ENCODE measurements around the gene RAP1GAP2. TPM values are rescaled to one million over a fixed set of nuclear protein-coding genes. Genes with fewer than 3 reads are reported as not detected.

Gene RAP1GAP2
- total RNA-seq, 6 donors from 2014 or later = 6.3 to 19.4 (median 13.6) TPM

DNA sequence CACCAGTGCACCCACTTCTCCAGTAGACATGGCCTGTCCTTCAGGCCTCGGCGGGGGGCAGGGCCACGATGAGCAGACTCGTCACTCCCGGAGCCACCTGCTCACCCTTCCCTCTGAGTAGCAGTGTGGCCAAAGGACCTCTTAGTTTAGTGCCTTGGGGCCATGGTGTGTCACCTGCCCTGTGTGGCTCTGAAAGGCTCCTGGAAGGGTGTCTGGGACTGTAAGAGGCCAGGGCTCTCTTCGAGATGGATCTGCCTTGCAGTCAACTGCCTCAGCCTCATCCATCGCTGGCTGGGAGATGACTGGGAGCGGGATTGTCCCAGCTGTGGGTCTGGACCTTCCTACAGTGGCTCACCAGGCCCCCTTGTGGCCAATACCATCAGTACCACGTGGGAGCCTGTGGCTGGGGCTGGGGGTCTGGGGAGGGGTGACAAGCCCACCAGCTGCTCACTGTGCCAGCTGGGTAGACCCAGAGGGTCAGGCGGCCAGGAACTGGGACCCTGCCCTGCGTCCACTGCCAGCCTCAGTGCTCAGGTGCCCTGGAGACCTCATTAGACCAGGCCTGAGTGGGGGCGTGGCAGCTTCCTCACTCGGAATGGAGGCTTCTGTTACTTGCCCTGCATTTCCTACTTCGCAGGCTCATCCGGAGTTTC, 133.8 kb downstream of the RAP1GAP2 start:
- Histone ChIP-seq H3K4me1 (peaks cover 0 to 7% (median 0%) of the 10 kb centered on the region in 4 donors), H3K27ac (no peak overlapping the region), H3K27me3 (no peaks in the 10 kb centered on the region), H3K36me3 (no peaks in the 10 kb centered on the region), H3K4me3 (no peak overlapping the region), H3K9me3 (no peaks in the 10 kb centered on the region)
- ATAC-seq (ENCODE audit: low FRiP score in 2 of 2) = peak; percentile 53 to 63
- TF ChIP-seq EP300 (IDR thresholded peaks at IDR 0.05) = no peak
- no peak for TF ChIP-seq POLR2AphosphoS5 (IDR thresholded peaks at IDR 0.05)
- no peak for TF ChIP-seq POLR2A (IDR thresholded peaks at IDR 0.05)
- TF ChIP-seq, protein P1, sequence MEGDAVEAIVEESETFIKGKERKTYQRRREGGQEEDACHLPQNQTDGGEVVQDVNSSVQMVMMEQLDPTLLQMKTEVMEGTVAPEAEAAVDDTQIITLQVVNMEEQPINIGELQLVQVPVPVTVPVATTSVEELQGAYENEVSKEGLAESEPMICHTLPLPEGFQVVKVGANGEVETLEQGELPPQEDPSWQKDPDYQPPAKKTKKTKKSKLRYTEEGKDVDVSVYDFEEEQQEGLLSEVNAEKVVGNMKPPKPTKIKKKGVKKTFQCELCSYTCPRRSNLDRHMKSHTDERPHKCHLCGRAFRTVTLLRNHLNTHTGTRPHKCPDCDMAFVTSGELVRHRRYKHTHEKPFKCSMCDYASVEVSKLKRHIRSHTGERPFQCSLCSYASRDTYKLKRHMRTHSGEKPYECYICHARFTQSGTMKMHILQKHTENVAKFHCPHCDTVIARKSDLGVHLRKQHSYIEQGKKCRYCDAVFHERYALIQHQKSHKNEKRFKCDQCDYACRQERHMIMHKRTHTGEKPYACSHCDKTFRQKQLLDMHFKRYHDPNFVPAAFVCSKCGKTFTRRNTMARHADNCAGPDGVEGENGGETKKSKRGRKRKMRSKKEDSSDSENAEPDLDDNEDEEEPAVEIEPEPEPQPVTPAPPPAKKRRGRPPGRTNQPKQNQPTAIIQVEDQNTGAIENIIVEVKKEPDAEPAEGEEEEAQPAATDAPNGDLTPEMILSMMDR (IDR thresholded peaks at IDR 0.05) = peak; percentile 23 to 60 (median 43)
- 56 to 61% methylated on average over 7 to 9 of the region's 15 CpGs for WGBS, 2 donors
- DNase-seq = peak in 1 of 2 donors; percentile 31

DNA sequence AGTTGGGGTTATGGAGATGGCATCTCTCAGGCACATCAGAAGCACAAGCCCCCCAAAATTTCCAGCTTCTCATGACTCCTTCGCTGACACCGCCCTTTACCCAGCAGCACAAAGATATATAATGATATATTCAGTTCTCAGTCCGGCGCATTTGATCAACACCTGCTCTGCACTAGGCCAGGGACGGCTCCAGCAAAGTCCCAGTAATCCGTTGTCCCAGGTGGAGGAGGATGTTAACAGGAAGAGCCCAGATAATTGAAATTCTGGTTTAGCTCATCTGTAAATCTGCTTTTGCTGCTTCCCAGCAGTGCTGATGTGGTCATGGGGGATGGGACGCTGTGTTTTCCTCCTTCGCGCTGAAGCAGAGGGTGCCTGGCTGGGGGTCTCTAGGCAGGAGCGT, 135.6 kb downstream of the RAP1GAP2 start:
- Histone ChIP-seq H3K36me3 (no peaks in the 10 kb centered on the region), H3K27me3 (no peaks in the 10 kb centered on the region), H3K4me3 (no peak overlapping the region), H3K9me3 (no peaks in the 10 kb centered on the region), H3K4me1 (peaks cover 0 to 7% (median 0%) of the 10 kb centered on the region in 4 donors), H3K27ac (no peak overlapping the region)
- ATAC-seq (ENCODE audit: low FRiP score in 2 of 2) (no peak), DNase-seq (no peak)
- WGBS, 2 donors = 85% methylated on average over 8 to 10 of the region's 10 CpGs
- TF ChIP-seq EP300 (IDR thresholded peaks at IDR 0.05) = no peak
- no peak for TF ChIP-seq POLR2A (IDR thresholded peaks at IDR 0.05)
- TF ChIP-seq, protein P1 (IDR thresholded peaks at IDR 0.05) = no peak
- no peak for TF ChIP-seq POLR2AphosphoS5 (IDR thresholded peaks at IDR 0.05)

GRCh38 chr17:2932946-2933345, 136.7 kb downstream of the RAP1GAP2 start:
- TF ChIP-seq POLR2A (IDR thresholded peaks at IDR 0.05) = no peak
- no peak for TF ChIP-seq EP300 (IDR thresholded peaks at IDR 0.05)
- no peak for TF ChIP-seq POLR2AphosphoS5 (IDR thresholded peaks at IDR 0.05)
- Histone ChIP-seq H3K36me3 (no peaks in the 10 kb centered on the region), H3K9me3 (no peaks in the 10 kb centered on the region), H3K27ac (no peak overlapping the region), H3K4me3 (no peak overlapping the region), H3K27me3 (no peaks in the 10 kb centered on the region), H3K4me1 (peaks cover 0 to 7% (median 0%) of the 10 kb centered on the region in 4 donors)
- no peak for DNase-seq
- ATAC-seq (ENCODE audit: low FRiP score in 2 of 2) = no peak
- whole genome bisulfite sequencing, 2 donors = 55 to 64% methylated on average over 12 of the region's 12 CpGs

DNA sequence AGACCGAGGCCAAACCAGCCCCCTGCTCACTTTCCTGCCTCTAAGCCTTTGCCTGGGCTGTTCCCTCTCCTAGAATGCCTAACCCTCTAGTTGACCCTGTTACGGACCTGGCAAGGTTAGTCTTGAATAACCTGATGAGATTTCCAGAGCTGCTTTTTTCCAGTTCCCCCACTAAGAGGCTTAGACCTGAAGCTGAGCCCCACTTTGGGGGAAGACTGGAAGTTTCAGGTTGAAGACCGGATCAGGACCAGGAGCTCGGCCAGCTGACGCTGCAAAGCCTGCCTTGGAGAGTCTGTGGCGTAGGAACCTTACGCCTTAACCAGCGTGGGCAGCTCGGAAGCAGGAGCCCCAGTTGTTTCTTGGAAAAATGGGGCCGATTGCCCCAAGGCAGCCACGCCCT, 137.4 kb downstream of the RAP1GAP2 start:
- Histone ChIP-seq H3K4me1 (peaks cover 0 to 7% (median 0%) of the 10 kb centered on the region in 4 donors), H3K4me3 (no peak overlapping the region), H3K9me3 (no peaks in the 10 kb centered on the region), H3K27ac (no peak overlapping the region), H3K36me3 (no peaks in the 10 kb centered on the region), H3K27me3 (no peaks in the 10 kb centered on the region)
- TF ChIP-seq, protein P1 (IDR thresholded peaks at IDR 0.05) = no peak
- no peak for TF ChIP-seq EP300 (IDR thresholded peaks at IDR 0.05)
- TF ChIP-seq POLR2A (IDR thresholded peaks at IDR 0.05) = no peak
- TF ChIP-seq POLR2AphosphoS5 (IDR thresholded peaks at IDR 0.05) = no peak
- DNase-seq (no peak), ATAC-seq (ENCODE audit: low FRiP score in 2 of 2) (no peak)
- WGBS, 2 donors = 84 to 87% methylated on average over 7 to 11 of the region's 11 CpGs

DNA sequence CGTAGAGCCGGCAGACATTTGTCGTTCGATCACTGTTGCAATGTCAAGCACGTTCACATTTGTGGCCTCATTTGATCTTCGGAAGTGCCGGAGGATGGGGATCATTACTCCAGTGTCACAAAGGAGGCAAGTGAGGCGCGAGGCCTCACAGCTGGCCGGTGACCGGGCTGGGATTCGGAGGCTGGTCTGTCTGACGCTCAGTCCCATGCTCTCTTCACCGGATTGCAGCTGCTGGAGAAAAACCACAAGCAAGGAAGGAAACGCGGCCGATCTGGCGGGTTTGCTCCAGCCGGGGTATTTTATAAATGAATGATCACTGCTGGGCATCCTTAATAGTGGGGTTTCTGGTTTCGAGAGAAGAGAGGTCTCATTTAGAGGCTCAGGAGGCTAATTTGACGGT, 139.4 kb downstream of the RAP1GAP2 start:
- Histone ChIP-seq H3K4me1 (no peaks in the 10 kb centered on the region), H3K27ac (no peak overlapping the region), H3K36me3 (no peaks in the 10 kb centered on the region), H3K27me3 (no peaks in the 10 kb centered on the region), H3K9me3 (no peaks in the 10 kb centered on the region), H3K4me3 (no peak overlapping the region)
- no peak for ATAC-seq (ENCODE audit: low FRiP score in 2 of 2)
- DNase-seq = peak in 1 of 2 donors; percentile 81
- WGBS, 2 donors = 34 to 49% methylated on average over 18 to 21 of the region's 21 CpGs
- TF ChIP-seq POLR2A (IDR thresholded peaks at IDR 0.05) (no peak), EP300 (IDR thresholded peaks at IDR 0.05) (peak in 1 of 4 donors; percentile 25), POLR2AphosphoS5 (IDR thresholded peaks at IDR 0.05) (peak in 1 of 2 donors; percentile 57)
- TF ChIP-seq, protein P1 (IDR thresholded peaks at IDR 0.05) = no peak
